SJCRH30 (cell line): ENCODE measurements around the gene ANO6. TPM values are rescaled to one million over a fixed set of nuclear protein-coding genes. Genes with fewer than 3 reads are reported as not detected.

Source experiments
- DNase-seq, 2 experiments: peaks; one replicate each; pipeline ENCODE4 v3.0.0-alpha.2; 2015 to 2020
- H3K27ac ChIP-seq: fragments of 250-450 bp; sonication (Bioruptor Pico); 2 replicates; pipeline ENCODE4 v1.5.1; 2020; ENCODE audit warnings: mild to moderate bottlenecking, moderate library complexity
- H3K27me3 ChIP-seq: fragments of 250-450 bp; sonication (Bioruptor Pico); 2 replicates; pipeline ENCODE4 v1.5.1; 2020; ENCODE audit warnings: mild to moderate bottlenecking, moderate library complexity
- H3K36me3 ChIP-seq: fragments of 250-450 bp; sonication (Bioruptor Pico); 2 replicates; pipeline ENCODE4 v1.5.1; 2020; ENCODE audit warnings: mild to moderate bottlenecking, moderate library complexity
- H3K4me1 ChIP-seq: fragments of 250-450 bp; sonication (Bioruptor Pico); 2 replicates; pipeline ENCODE4 v1.5.1; 2020; ENCODE audit warnings: mild to moderate bottlenecking, moderate library complexity
- H3K4me3 ChIP-seq: fragments of 250-450 bp; sonication (Bioruptor Pico); 2 replicates; pipeline ENCODE4 v1.5.1; 2020; ENCODE audit warnings: mild to moderate bottlenecking, moderate library complexity
- H3K9me3 ChIP-seq: fragments of 250-450 bp; sonication (Bioruptor Pico); replicated peaks from 2 replicates; pipeline ENCODE4 v1.5.1; 2020; ENCODE audit warnings: mild to moderate bottlenecking, moderate library complexity
- total RNA-seq: library from RNA; depleted of rRNA; stranded (reverse); fragments of >200 nt; shearing (Covaris generic); gene quantifications from 2 replicates; pipeline ENCODE4 v1.2.3, GENCODE V29; 2014

ANO6 gene
- total RNA-seq, 1 experiment from 2014 or later, result 60.7 TPM

DNA sequence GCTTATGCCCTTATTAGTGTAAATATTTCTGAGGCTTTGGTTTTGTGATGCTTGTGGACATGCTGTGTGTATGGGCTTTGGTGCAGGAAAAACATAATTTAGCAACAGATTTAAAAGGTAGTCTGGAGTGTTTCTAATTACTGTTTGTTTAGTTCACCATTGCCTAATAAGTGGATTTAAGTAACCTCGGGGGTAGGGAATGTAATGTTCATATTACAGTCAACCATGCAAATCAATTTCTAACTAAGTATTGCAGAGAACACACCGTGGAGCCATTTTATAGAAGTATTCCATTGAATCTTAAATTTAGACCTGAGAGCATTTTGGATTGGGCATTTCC is 53.5 kb downstream of the ANO6 start:
- Histone ChIP-seq H3K9me3 (no peaks in the 10 kb centered on the region), H3K4me3 (no peak overlapping the region), H3K27ac (peak overlapping the region; percentile 0; the same call in 1 of the 2 replicates), H3K36me3 (no peaks in the 10 kb centered on the region), H3K4me1 (peaks cover 18% of the 10 kb centered on the region), H3K27me3 (no peaks in the 10 kb centered on the region)
- DNase-seq, result no peak

DNA sequence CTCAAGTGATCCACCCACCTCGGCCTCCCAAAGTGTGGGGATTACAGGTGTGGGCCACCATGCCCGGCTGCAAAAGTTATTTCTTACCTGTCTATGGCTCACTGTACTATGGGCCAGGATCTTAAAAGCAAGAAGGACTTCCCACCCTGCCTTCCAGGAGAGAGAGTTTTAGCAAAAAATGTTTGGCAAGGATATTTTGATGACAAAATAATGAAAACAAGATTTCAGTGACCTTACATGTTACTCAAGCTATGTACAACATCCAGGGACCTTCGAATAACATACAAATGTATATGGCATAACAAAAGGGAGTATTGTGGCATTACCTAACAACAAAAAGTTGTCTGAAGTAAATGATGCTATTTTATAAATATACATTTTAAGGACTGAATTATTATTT is 55.1 kb downstream of the ANO6 start:
- Histone ChIP-seq H3K27me3 (no peaks in the 10 kb centered on the region), H3K27ac (no peak overlapping the region), H3K9me3 (no peaks in the 10 kb centered on the region), H3K4me1 (peaks cover 18% of the 10 kb centered on the region), H3K4me3 (no peak overlapping the region), H3K36me3 (no peaks in the 10 kb centered on the region)
- DNase-seq, result no peak

DNA sequence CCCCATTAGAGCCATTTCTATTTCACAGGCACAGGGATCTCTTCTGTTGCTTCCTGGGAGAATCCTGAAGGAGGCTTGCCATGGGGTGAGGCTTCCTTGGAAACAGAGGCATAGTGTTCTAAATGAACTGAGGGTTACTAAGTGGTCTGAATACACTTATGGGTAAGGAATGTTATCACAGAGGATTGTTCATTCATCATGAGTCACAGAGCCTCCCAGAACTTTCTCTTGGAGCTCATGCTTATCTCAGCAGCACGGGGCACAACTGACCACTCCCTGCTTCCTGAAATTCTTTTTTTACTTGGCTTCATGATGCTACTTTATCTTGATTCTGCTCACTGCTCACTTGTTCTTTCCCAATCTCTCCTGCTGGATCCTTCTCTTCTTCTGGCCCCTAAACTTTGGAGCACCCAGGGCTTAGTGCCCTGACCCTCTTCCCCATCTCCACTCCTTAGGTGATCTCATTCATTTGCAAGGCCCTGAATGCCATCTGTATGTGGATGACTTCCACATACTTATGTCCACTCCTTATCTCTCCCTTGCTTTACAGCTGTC is 57.9 kb downstream of the ANO6 start:
- H3K27ac ChIP-seq, result no peak overlapping the region
- H3K27me3 ChIP-seq, result no peaks in the 10 kb centered on the region
- no peak overlapping the region for H3K4me3 ChIP-seq
- no peaks in the 10 kb centered on the region for H3K36me3 ChIP-seq
- DNase-seq, result peak in 1 of 2 experiments; percentile 15
- no peaks in the 10 kb centered on the region for H3K9me3 ChIP-seq
- peaks cover 11% of the 10 kb centered on the region for H3K4me1 ChIP-seq

DNA sequence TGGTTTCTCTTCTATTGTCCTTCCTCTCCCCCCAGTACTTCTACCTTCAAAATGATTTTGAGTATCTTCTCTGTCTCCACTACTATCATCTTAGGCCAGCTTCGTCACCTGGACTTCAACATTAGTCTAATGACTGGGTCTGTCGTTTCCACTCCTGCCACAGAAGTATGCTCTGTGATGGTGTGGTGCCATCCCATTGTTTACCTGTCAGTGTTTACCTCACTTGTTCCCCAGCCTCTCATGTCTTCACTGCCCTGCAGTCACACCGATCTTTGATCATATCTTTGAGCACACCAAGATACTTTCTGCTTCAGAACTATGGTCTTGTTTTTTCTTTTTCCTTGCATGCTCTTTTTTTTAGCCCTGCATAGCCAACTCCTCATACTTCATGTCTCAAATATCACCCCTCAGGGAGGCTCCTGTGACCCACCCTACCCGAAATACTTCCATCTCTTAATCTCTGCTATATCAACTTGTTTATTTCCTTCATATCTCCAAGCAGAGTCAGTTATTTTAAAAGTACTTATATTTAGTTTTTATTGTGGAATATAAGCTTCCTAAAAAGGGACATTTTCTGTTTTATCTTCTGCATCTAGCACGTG is 60.4 kb downstream of the ANO6 start:
- H3K4me3 ChIP-seq, result no peak overlapping the region
- no peaks in the 10 kb centered on the region for H3K27me3 ChIP-seq
- no peak for DNase-seq
- H3K9me3 ChIP-seq, result no peaks in the 10 kb centered on the region
- peaks cover 5% of the 10 kb centered on the region; the same call in 1 of the 2 replicates for H3K36me3 ChIP-seq
- no peak overlapping the region for H3K27ac ChIP-seq
- no peaks in the 10 kb centered on the region; the same call in 1 of the 2 replicates for H3K4me1 ChIP-seq

DNA sequence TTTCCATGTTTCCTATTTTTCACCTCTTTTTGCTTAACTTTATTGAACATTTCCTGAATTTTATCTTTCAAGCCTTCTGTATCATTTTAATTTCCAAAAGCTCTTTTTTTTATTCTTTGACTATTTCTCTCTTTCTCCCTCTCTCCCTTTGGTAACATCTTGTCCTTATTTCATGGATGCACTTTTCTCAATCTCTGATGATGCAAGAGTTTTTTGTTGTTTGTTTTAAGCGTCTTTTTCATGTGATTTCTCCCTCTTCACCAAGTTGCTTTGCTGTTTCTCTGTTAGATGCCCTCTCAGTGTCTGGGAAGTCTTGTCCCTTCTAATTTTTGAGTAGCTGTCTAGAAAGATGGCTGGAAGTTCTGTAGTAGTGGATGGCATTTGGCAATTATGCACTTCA is 62.6 kb downstream of the ANO6 start:
- H3K4me3 ChIP-seq, result no peak overlapping the region
- DNase-seq, result no peak
- no peaks in the 10 kb centered on the region for H3K27me3 ChIP-seq

DNA sequence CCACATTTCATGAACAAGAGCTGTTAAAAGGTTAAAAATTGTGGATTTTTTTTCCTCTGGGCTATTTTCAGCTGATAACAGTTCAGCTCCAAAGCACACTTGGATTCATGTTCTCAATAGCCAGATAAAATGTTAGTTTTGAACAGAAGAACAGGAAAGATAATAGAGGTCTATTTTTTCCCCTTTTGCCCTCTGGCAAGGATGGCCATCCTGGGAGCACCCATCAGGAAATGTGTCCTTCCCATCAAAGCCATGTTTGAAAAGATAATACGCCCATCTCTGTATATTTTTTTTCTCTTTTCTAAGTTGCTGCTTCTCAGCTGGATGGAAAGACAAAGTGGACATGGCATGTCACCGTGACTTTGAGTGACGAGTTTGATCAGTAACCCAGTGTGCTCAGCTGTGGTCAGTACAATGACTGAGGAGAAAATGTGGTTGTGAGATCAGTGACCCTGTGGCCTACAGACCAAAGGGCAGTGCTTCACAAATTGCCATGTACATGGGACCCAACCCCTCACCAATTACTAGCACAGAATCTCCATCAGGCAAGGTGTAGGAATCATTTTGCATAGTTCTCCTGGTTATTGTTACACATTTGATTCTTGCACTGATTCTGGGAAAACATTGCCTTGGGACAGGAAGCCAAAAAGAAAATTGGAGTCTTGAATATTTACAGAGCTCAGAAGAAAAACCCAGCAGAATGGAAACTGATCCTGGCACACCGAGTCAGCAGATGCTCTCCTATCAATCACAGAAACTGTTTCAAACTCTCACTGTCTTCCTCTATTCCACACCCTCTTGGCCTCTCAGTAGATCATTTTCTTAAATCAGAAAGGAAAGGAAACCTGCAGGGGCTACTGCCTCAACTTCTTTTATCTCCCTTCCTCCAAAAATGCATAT is 64.3 kb downstream of the ANO6 start:
- Histone ChIP-seq H3K36me3 (peaks cover 5% of the 10 kb centered on the region; the same call in 1 of the 2 replicates), H3K27ac (no peak overlapping the region), H3K9me3 (no peaks in the 10 kb centered on the region; the same call in 1 of the 2 replicates), H3K4me3 (no peak overlapping the region), H3K4me1 (peaks cover 12% of the 10 kb centered on the region), H3K27me3 (no peaks in the 10 kb centered on the region)
- DNase-seq, result no peak

More for the DNA sequence above, 62.6 kb downstream of the ANO6 start:
- H3K36me3 ChIP-seq, result peaks cover 5% of the 10 kb centered on the region; the same call in 1 of the 2 replicates
- no peaks in the 10 kb centered on the region for H3K9me3 ChIP-seq
- no peaks in the 10 kb centered on the region; the same call in 1 of the 2 replicates for H3K4me1 ChIP-seq
- H3K27ac ChIP-seq, result no peak overlapping the region

DNA sequence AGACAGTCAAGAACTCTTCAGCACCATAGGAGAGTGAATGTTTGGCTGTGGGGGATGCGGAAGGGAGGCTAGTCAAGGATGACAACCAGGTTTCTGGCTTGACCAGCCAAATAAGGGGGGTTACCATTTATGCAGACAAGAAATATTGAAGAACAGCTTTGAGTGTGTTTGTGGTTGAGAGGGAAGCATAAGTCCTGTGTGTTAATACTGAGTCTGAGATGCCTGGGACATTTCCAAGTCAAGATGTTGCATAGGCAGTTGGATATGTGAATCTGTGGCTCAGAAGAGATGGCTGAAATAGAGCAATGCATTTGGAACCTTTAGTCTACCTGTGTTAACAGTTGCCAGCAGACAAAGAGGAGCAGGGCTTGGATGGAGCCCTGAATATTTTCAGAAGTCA is 66.1 kb downstream of the ANO6 start:
- no peak for DNase-seq
- H3K9me3 ChIP-seq, result no peaks in the 10 kb centered on the region; the same call in 1 of the 2 replicates
- H3K4me3 ChIP-seq, result no peak overlapping the region
- no peak overlapping the region for H3K27ac ChIP-seq
- peaks cover 5% of the 10 kb centered on the region; the same call in 1 of the 2 replicates for H3K36me3 ChIP-seq
- H3K27me3 ChIP-seq, result no peaks in the 10 kb centered on the region
- H3K4me1 ChIP-seq, result peaks cover 12% of the 10 kb centered on the region

DNA sequence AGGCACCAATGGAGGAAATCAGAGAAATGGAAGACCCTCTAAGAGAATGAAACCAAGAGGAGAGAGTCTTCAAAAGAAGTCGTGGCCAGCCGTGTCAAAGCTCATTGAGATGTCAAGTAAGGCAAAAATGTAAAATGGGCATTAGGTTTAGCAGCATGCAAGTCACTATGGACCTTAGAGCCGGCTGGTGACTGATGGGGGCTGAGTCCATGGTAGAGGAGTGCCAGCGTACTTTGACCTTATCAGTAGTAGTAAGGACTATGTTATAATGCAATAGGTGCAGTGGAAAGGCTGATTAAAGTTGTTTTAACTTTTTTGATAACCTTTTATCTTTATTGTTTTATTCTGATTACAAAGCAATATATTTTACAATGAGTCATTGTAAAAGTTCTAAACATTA is 66.5 kb downstream of the ANO6 start:
- Histone ChIP-seq H3K4me1 (peaks cover 12% of the 10 kb centered on the region), H3K4me3 (no peak overlapping the region), H3K9me3 (no peaks in the 10 kb centered on the region; the same call in 1 of the 2 replicates), H3K36me3 (peaks cover 5% of the 10 kb centered on the region; the same call in 1 of the 2 replicates), H3K27ac (no peak overlapping the region), H3K27me3 (no peaks in the 10 kb centered on the region)
- DNase-seq, result no peak

DNA sequence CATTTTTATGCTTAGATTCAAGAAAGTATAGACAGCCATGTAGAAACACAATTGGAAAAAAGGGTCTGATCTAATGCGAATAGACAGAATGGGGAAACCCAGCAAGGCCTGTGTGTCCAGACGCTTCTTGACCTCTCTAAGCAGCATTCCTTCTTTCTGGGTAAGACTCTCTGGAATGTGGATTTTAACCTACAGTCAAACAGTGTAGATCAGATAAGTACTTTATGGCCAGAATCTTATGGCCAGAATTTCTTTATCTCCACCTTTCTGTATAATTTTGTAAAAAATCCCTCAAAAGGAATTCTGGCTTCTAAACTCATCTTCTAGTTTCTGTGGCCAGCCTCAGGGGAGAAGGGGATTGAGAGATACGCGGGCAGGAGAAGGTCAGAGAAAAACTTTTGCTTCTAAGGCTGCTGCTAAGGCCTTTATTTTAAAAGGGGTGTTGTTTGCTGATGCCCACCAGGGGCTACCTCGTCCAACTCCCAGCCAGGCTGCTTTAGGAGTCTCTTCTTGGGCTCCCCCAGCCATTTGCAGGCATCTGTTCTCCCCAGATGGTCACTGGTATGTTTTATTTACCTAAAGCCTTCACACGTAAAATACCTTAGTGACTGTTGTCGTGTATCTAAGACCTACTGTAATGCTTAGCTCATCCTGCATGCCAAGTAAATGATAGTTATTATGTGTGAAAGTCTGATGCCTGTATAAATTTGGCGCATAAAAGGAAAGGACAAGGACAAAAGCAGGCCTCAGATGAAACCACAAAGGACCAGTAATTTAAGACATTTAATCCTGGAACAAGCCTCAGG is 68.4 kb downstream of the ANO6 start:
- H3K4me1 ChIP-seq, result peaks cover 12% of the 10 kb centered on the region
- H3K27me3 ChIP-seq, result no peaks in the 10 kb centered on the region
- DNase-seq, result peak; percentile 43 to 50
- peak overlapping the region; percentile 9; the same call in 1 of the 2 replicates for H3K27ac ChIP-seq
- H3K9me3 ChIP-seq, result no peaks in the 10 kb centered on the region; the same call in 1 of the 2 replicates
- H3K4me3 ChIP-seq, result no peak overlapping the region
- peaks cover 5% of the 10 kb centered on the region; the same call in 1 of the 2 replicates for H3K36me3 ChIP-seq

DNA sequence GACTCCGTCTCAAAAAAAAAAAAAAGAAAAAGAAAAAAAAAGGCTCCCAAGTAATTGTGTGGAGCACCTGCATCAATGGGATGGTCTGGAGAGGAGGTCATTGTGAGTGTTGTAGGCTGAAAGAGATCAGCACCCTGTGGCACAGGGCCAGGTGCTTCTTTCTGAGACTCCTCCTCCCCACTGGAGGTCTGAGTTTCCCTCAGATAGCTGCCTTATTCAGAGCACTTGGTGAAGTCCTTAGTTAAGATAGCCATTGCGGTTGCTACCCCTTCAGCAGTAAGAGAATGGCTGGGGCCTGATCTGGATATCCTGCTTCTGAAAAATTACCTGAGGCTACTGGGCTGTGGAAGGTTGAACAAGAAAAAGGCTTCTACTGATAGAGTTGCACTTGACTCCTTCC is 69.8 kb downstream of the ANO6 start:
- Histone ChIP-seq H3K9me3 (no peaks in the 10 kb centered on the region; the same call in 1 of the 2 replicates), H3K36me3 (peaks cover 5% of the 10 kb centered on the region; the same call in 1 of the 2 replicates), H3K4me1 (peaks cover 16% of the 10 kb centered on the region), H3K4me3 (no peak overlapping the region), H3K27ac (no peak overlapping the region), H3K27me3 (no peaks in the 10 kb centered on the region)
- no peak for DNase-seq

DNA sequence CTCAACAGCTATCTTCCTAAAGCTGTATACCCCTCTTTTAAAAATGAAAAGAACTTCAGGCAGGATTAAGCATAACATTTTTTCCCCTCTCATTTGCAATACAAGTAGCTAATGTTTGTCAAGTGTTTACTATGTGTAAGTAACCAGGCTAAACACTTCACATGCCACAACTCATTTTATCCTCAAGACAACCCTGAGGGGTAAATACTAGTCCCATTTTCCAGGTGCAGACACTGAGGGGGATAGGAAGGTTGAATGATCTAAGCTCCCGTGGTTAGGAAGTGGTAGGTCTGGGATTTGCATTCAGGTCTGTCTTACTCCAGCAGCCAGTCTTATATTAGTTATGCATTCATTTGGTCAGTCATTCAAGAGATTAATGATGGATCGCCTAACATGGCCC is 70.7 kb downstream of the ANO6 start:
- no peaks in the 10 kb centered on the region; the same call in 1 of the 2 replicates for H3K9me3 ChIP-seq
- peaks cover 16% of the 10 kb centered on the region for H3K4me1 ChIP-seq
- no peaks in the 10 kb centered on the region for H3K27me3 ChIP-seq
- H3K4me3 ChIP-seq, result no peak overlapping the region
- no peaks in the 10 kb centered on the region for H3K36me3 ChIP-seq
- H3K27ac ChIP-seq, result no peak overlapping the region
- DNase-seq, result no peak

DNA sequence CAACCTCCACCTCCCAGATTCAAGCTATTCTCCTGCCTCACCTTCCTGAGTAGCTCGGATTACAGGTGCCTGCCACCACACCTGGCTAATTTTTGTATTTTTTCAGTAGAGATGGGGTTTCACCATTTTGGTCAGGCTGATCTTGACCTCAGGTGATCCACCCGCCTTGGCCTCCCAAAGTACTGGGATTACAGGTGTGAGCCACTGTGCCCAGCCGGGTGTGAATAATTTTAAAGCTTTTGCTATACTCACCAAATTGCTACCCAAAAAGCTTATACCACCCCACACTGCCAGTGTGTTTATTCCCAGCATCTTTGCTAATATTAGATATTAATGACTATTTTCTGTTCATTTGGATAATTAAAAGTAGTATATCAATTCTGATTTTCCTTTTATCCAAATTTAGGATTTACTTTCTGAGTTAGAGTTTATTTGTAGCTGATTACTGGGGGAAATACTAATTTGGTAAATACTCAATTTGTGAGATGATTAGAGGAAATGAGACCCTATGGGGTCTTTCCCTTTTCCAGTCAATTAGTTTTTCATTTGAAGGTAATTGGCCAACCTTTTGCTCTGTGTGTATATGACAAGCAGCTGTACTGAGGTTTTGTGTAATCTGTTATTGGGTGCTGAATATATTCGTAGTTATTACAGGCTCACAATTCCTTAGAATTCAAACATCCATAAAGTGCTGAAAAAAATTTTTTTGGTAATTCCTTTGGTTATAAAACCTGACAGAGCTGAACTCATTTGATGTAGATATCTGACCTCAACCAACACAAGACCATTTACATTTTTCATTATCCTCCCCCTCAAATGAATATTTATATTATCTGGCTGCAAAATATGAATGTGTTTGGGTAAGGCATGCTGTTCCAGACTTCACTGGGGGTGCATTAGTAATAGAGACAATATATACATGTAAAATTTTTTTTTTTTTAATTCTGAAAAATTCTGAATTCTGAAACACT is 73.6 kb downstream of the ANO6 start:
- Histone ChIP-seq H3K4me3 (no peak overlapping the region), H3K27me3 (no peaks in the 10 kb centered on the region), H3K36me3 (no peaks in the 10 kb centered on the region), H3K9me3 (no peaks in the 10 kb centered on the region), H3K4me1 (peaks cover 6% of the 10 kb centered on the region), H3K27ac (no peak overlapping the region)
- DNase-seq, result no peak

DNA sequence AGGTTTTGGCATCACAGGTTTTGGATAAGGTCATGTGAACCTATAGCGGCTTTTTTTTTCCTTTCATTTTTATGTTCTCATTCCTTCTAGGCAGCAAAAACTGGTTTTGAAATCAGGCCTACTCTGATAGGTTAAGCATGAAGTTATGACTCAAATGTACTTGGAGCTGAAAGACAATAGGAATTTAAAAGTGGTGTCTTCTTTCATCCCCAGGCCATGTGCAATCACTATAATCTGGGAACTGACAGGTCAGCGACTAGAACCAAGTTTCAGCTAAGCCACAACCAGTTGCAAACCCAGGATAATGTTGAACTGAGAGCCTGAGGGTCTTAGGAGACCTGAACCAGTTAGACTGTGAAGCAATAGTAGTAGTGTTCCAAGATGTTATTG is 74.3 kb downstream of the ANO6 start:
- no peak overlapping the region for H3K4me3 ChIP-seq
- no peaks in the 10 kb centered on the region for H3K27me3 ChIP-seq
- H3K4me1 ChIP-seq, result 0 out of 2 replicates have a peak, but pooled peaks cover 5% of the 10 kb centered on the region
- no peak overlapping the region for H3K27ac ChIP-seq
- H3K36me3 ChIP-seq, result no peaks in the 10 kb centered on the region
- peak in 1 of 2 experiments; percentile 20 for DNase-seq
- no peaks in the 10 kb centered on the region for H3K9me3 ChIP-seq
